Nucleus accumbens (tissue), 56 donors: ENCODE measurements around the gene GRK5.
A peak's percentile ranks its signal among the peaks of the same experiment; 100 is the strongest.
"Not testable (repeated sequence)": the region's sequence is repeated elsewhere in the genome, so short reads cannot be mapped to it uniquely, and the experiment has no call there.

Experiments used
- DNase-seq, 56 donors: peaks; one replicate each; lab custom pipeline; 2025; lab: John Stamatoyannopoulos, UW

The GRK5 gene

GRCh38 chr10:119217991-119218490 is 10.7 kb downstream of the GRK5 start:
- no peak for DNase-seq

- no peak for DNase-seq
Observed at GRCh38 chr10:119219871-119220270, 12.5 kb downstream of the GRK5 start.

- no peak for DNase-seq
Observed at GRCh38 chr10:119221201-119221600, 13.8 kb downstream of the GRK5 start.

GRCh38 chr10:119221666-119222065 is 14.3 kb downstream of the GRK5 start:
- no peak for DNase-seq

- DNase-seq = no peak
Observed at GRCh38 chr10:119222537-119222936, 15.2 kb downstream of the GRK5 start.

- no peak for DNase-seq
Observed at GRCh38 chr10:119222966-119223386, 15.6 kb downstream of the GRK5 start.

GRCh38 chr10:119225083-119225658 is 17.8 kb downstream of the GRK5 start:
- no peak for DNase-seq

GRCh38 chr10:119227825-119228224 is 20.5 kb downstream of the GRK5 start:
- no peak for DNase-seq

- DNase-seq = no peak
Observed at GRCh38 chr10:119231654-119232053, 24.3 kb downstream of the GRK5 start.

GRCh38 chr10:119232439-119232838 is 25.1 kb downstream of the GRK5 start:
- DNase-seq = peak in 1 of 56 donors; percentile 3

- no peak for DNase-seq
Observed at GRCh38 chr10:119233123-119233820, 25.9 kb downstream of the GRK5 start.

- DNase-seq = no peak
Observed at GRCh38 chr10:119233821-119234220, 26.4 kb downstream of the GRK5 start.

GRCh38 chr10:119235356-119235755 is 28.0 kb downstream of the GRK5 start:
- DNase-seq = peak in 2 of 56 donors; percentile 3 to 15

- no peak for DNase-seq
Observed at GRCh38 chr10:119237722-119238436, 30.5 kb downstream of the GRK5 start.

- no peak for DNase-seq
Observed at GRCh38 chr10:119238577-119238976, 31.2 kb downstream of the GRK5 start.

GRCh38 chr10:119239015-119239414 is 31.6 kb downstream of the GRK5 start:
- DNase-seq = not testable (repeated sequence)

- DNase-seq = not testable (repeated sequence)
Observed at GRCh38 chr10:119239630-119240029, 32.3 kb downstream of the GRK5 start.

- DNase-seq = no peak
Observed at GRCh38 chr10:119241066-119241465, 33.7 kb downstream of the GRK5 start.

GRCh38 chr10:119242186-119242585 is 34.8 kb downstream of the GRK5 start:
- DNase-seq = no peak

GRCh38 chr10:119243488-119243887 is 36.1 kb downstream of the GRK5 start:
- DNase-seq = no peak

GRCh38 chr10:119243967-119244366 is 36.6 kb downstream of the GRK5 start:
- DNase-seq = no peak

- no peak for DNase-seq
Observed at GRCh38 chr10:119245272-119245671, 37.9 kb downstream of the GRK5 start.
